Measurements from ENCODE around the gene CELF3. TPM values are rescaled to one million over a fixed set of nuclear protein-coding genes. Genes with fewer than 3 reads are reported as not detected.

Gene CELF3
- total RNA-seq, 1 experiment from 2014 or later = 0.07 TPM

GRCh38 chr1:151653397-151653796 is 63.2 kb downstream of the CELF3 start:
- CTCF ChIA-PET = no interaction called here
- ATAC-seq = no peak

More at GRCh38 chr1:151653397-151653796, 63.2 kb downstream of the CELF3 start:
- POLR2A ChIA-PET (ENCODE audit: unreplicated experiment) = interaction anchor here (0.6 kb wide), 1 partner anchor 67 kb away, joined by 3 read pairs; no protein-coding TSS in a partner anchor
- no peak for DNase-seq
- no peaks in the 10 kb centered on the region for H3K4me1 ChIP-seq (ENCODE audit: insufficient read depth, low read length)
- no peaks in the 10 kb centered on the region for H3K27me3 ChIP-seq (ENCODE audit: low read length)
- no peaks in the 10 kb centered on the region for H4K20me1 ChIP-seq (ENCODE audit: low read length)
- intact Hi-C loops (cut with micrococcal nuclease) = no loop called here
- H2AFZ ChIP-seq (ENCODE audit: low read length) = no peak overlapping the region
- no peaks in the 10 kb centered on the region for H3K36me3 ChIP-seq (ENCODE audit: low read depth, low read length)
- H3K27ac ChIP-seq (ENCODE audit: low read length) = no peak overlapping the region
- no peaks in the 10 kb centered on the region for H3K9me3 ChIP-seq (ENCODE audit: low read length)
- H3K9ac ChIP-seq (ENCODE audit: low read length) = no peak overlapping the region
- BruUV-seq (replicated peaks) = no TSS peak
- no peaks in the 10 kb centered on the region for H3K9me2 ChIP-seq (replicated peaks; ENCODE audit: low read length)
- no peaks in the 10 kb centered on the region for H3F3A ChIP-seq (ENCODE audit: low read length, unreplicated experiment)
- H3K4me3 ChIP-seq (ENCODE audit: low read length) = no peak overlapping the region
- H3K79me2 ChIP-seq (ENCODE audit: low read length) = no peaks in the 10 kb centered on the region
- no peak for TF ChIP-seq CTCF (conservative IDR thresholded peaks at IDR 0.05; ENCODE audit: low read depth, low read length)
- TF ChIP-seq EZH2 (IDR thresholded peaks at IDR 0.05; ENCODE audit: low read length, unreplicated experiment) = no peak
- no peak for TF ChIP-seq EZH2phosphoT487 (IDR thresholded peaks at IDR 0.05; ENCODE audit: borderline replicate concordance, low read length)
- H3K4me2 ChIP-seq (ENCODE audit: low read length) = no peak overlapping the region

Other genes with a start within 250 kb of the CELF3 start
- 13.3 and 20.1 TPM in 2 replicates for gene CGN, start 205.4 kb downstream of the CELF3 start, total RNA-seq (2014; rRNA removed)
- 33.9 and 46.9 TPM in 2 replicates for gene TUFT1, start 176.5 kb downstream of the CELF3 start, total RNA-seq (2014; rRNA removed)
- gene SNX27, start 104.8 kb downstream of the CELF3 start, total RNA-seq (2014; rRNA removed) = 25.1 and 34.8 TPM in 2 replicates
- gene RIIAD1, start 4.7 kb upstream of the CELF3 start, total RNA-seq (2014; rRNA removed) = not detected in 2 replicates
- gene MRPL9, start 46.7 kb upstream of the CELF3 start, total RNA-seq (2014; rRNA removed) = 229 and 260 TPM in 2 replicates
- gene TDRKH, start 73.7 kb upstream of the CELF3 start, total RNA-seq (2014; rRNA removed) = 15.2 and 15.6 TPM in 2 replicates
- gene LINGO4, start 88.6 kb upstream of the CELF3 start, total RNA-seq (2014; rRNA removed) = not detected in 2 replicates
- gene RORC, start 115.0 kb upstream of the CELF3 start, total RNA-seq (2014; rRNA removed) = 0.26 TPM in 1 of 2 replicates, not detected in the other
- 0.58 and 2.8 TPM in 2 replicates for gene C2CD4D, start 123.0 kb upstream of the CELF3 start, total RNA-seq (2014; rRNA removed)
- not detected in 2 replicates for gene THEM5, start 136.9 kb upstream of the CELF3 start, total RNA-seq (2014; rRNA removed)
- 18.1 and 19.6 TPM in 2 replicates for gene THEM4, start 192.7 kb upstream of the CELF3 start, total RNA-seq (2014; rRNA removed)

All from PC-3 (cell line).